MM.1S (cell line): ENCODE data around the gene RINL.

Experiments used
- CTCF ChIP-seq: fragments of 300-600 bp; sonication (generic); IDR thresholded peaks from 2 replicates; pipeline ENCODE4 v1.5.1; 2016; ENCODE audit warnings: antibody characterized with exemption, low read length, mixed read lengths
- EZH2 ChIP-seq: fragments of 300-600 bp; sonication (generic); optimal IDR thresholded peaks from 2 replicates; pipeline ENCODE3; 2017; ENCODE audit warnings: low read depth, mild to moderate bottlenecking, antibody characterized with exemption, low read length, mixed read lengths

- TF ChIP-seq EZH2 = no peak
- TF ChIP-seq CTCF = no peak
Observed at GRCh38 chr19:38838986-38839761, 38.9 kb downstream of the RINL start.
